HEK293 (cell line): ENCODE data around the gene VAT1L.

ENCODE experiments used
- CTCF ChIA-PET: fragments of 350-600 bp; formaldehyde crosslinking; extraction: SDS; loops from one replicate; lab custom pipeline; 2021; ENCODE audit warnings: antibody characterized with exemption; lab: Yijun Ruan, JAX
- POLR2A ChIA-PET: fragments of 300-600 bp; formaldehyde crosslinking; extraction: SDS; loops from one replicate; lab custom pipeline; 2020; ENCODE audit warnings: antibody characterized with exemption, inconsistent platforms; lab: Yijun Ruan, JAX
- H3K27ac ChIP-seq: fragments of 200-500 bp; sonication (Bioruptor generic); 2 replicates; pipeline ENCODE4 v1.5.1; 2014; ENCODE audit warnings: low read depth, low read length, control low read depth, inconsistent platforms; ENCODE audit errors: extremely low read depth
- H3K36me3 ChIP-seq, 2 experiments: fragments of 200-500 bp in 1 of 2; sonication (Bioruptor generic) in 1 of 2; 1 replicate in 1 of 2; 2 replicates in 1 of 2; pipeline ENCODE4 v1.5.1; 2014 to 2017; ENCODE audit warnings: inconsistent platforms in 2 of 2, low read length in 2 of 2; ENCODE audit not compliant: control insufficient read depth in 2 of 2, insufficient read depth in 1 of 2
- H3K4me1 ChIP-seq: fragments of 200-500 bp; sonication (Bioruptor generic); 2 replicates; pipeline ENCODE4 v1.5.1; 2014; ENCODE audit warnings: mild to moderate bottlenecking, low read length, inconsistent platforms; ENCODE audit not compliant: control insufficient read depth, insufficient read depth
- H3K4me3 ChIP-seq: 2 replicates; pipeline ENCODE4 v1.5.1; 2011; ENCODE audit warnings: low read depth, mild to moderate bottlenecking, control low read depth, low read length, moderate library complexity
- H3K9me3 ChIP-seq: fragments of 200-500 bp; sonication (Bioruptor generic); 2 replicates; pipeline ENCODE4 v1.5.1; 2014; ENCODE audit warnings: low read depth, low read length, inconsistent platforms; ENCODE audit not compliant: control insufficient read depth, insufficient read depth
- BCL11B ChIP-seq: fragments of 450-650 bp; formaldehyde crosslinking; IDR thresholded peaks from 2 replicates; pipeline ENCODE4 v1.5.1; 2016; ENCODE audit warnings: low read depth, missing biosample characterization, missing genetic modification characterization
- GLIS2 ChIP-seq: fragments of 450-650 bp; formaldehyde crosslinking; IDR thresholded peaks from 2 replicates; pipeline ENCODE4 v1.5.1; 2016; ENCODE audit warnings: missing biosample characterization, missing genetic modification characterization
- IKZF3 ChIP-seq: fragments of 450-650 bp; IDR thresholded peaks from 2 replicates; pipeline ENCODE4 v1.5.0; 2018; ENCODE audit warnings: missing biosample characterization, mild to moderate bottlenecking, missing genetic modification characterization, moderate library complexity
- MEIS1 ChIP-seq: sonication (generic); formaldehyde crosslinking; IDR thresholded peaks from 2 replicates; pipeline ENCODE4 v1.8.1; 2022; ENCODE audit warnings: missing genetic modification reagents, mild to moderate bottlenecking, borderline replicate concordance
- MZF1 ChIP-seq: fragments of 450-650 bp; formaldehyde crosslinking; IDR thresholded peaks from 2 replicates; pipeline ENCODE4 v1.5.1; 2017; ENCODE audit warnings: missing biosample characterization, missing genetic modification characterization, borderline replicate concordance
- SALL2 ChIP-seq: fragments of 450-650 bp; formaldehyde crosslinking; IDR thresholded peaks from 2 replicates; pipeline ENCODE4 v1.5.0; 2017; ENCODE audit warnings: missing biosample characterization, mild to moderate bottlenecking, missing genetic modification characterization, borderline replicate concordance
- WT1 ChIP-seq: fragments of 450-650 bp; formaldehyde crosslinking; IDR thresholded peaks from 2 replicates; pipeline ENCODE4 v1.5.1; 2016; ENCODE audit warnings: missing biosample characterization, missing genetic modification characterization
- ZBTB20 ChIP-seq: fragments of 450-650 bp; formaldehyde crosslinking; IDR thresholded peaks from 2 replicates; pipeline ENCODE4 v1.5.1; 2016; ENCODE audit warnings: missing biosample characterization, missing genetic modification characterization
- ZNF132 ChIP-seq: fragments of 450-650 bp; formaldehyde crosslinking; IDR thresholded peaks from 2 replicates; pipeline ENCODE4 v1.5.1; 2017; ENCODE audit warnings: missing biosample characterization, missing genetic modification characterization, borderline replicate concordance
- ZNF266 ChIP-seq: fragments of 450-650 bp; formaldehyde crosslinking; IDR thresholded peaks from 2 replicates; pipeline ENCODE4 v1.5.1; 2016; ENCODE audit warnings: missing biosample characterization, missing genetic modification characterization, low read depth
- ZNF292 ChIP-seq: fragments of 450-650 bp; formaldehyde crosslinking; IDR thresholded peaks from 2 replicates; pipeline ENCODE4 v1.5.1; 2016; ENCODE audit warnings: low read depth, missing biosample characterization, missing genetic modification characterization, borderline replicate concordance
- ZNF324 ChIP-seq: fragments of 450-650 bp; formaldehyde crosslinking; IDR thresholded peaks from 2 replicates; pipeline ENCODE4 v1.5.1; 2016; ENCODE audit warnings: missing biosample characterization, missing genetic modification characterization
- ZNF366 ChIP-seq: fragments of 450-650 bp; formaldehyde crosslinking; conservative IDR thresholded peaks from 2 replicates; pipeline ENCODE4 v1.5.1; 2016; ENCODE audit warnings: missing biosample characterization, missing genetic modification characterization
- ZNF423 ChIP-seq: fragments of 450-650 bp; formaldehyde crosslinking; IDR thresholded peaks from 2 replicates; pipeline ENCODE4 v1.5.1; 2016; ENCODE audit warnings: missing biosample characterization, missing genetic modification characterization
- ZNF433 ChIP-seq: fragments of 450-650 bp; formaldehyde crosslinking; IDR thresholded peaks from 2 replicates; pipeline ENCODE4 v1.5.1; 2016; ENCODE audit warnings: missing biosample characterization, missing genetic modification characterization, low read depth
- ZNF473 ChIP-seq: fragments of 450-650 bp; formaldehyde crosslinking; IDR thresholded peaks from 2 replicates; pipeline ENCODE4 v1.5.1; 2017; ENCODE audit warnings: missing biosample characterization, missing genetic modification characterization
- ZNF548 ChIP-seq: fragments of 450-650 bp; formaldehyde crosslinking; IDR thresholded peaks from 2 replicates; pipeline ENCODE4 v1.5.1; 2016; ENCODE audit warnings: missing biosample characterization, missing genetic modification characterization
- ZNF610 ChIP-seq: fragments of 450-650 bp; formaldehyde crosslinking; IDR thresholded peaks from 2 replicates; pipeline ENCODE4 v1.5.1; 2016; ENCODE audit warnings: missing biosample characterization, missing genetic modification characterization, borderline replicate concordance
- ZNF747 ChIP-seq: fragments of 450-650 bp; formaldehyde crosslinking; IDR thresholded peaks from 2 replicates; pipeline ENCODE4 v1.5.1; 2016; ENCODE audit warnings: missing biosample characterization, missing genetic modification characterization
- ZNF76 ChIP-seq: fragments of 450-650 bp; formaldehyde crosslinking; IDR thresholded peaks from 2 replicates; pipeline ENCODE4; 2016; ENCODE audit warnings: low read depth, missing biosample characterization, missing genetic modification characterization, borderline replicate concordance
- ZNF776 ChIP-seq: fragments of 450-650 bp; formaldehyde crosslinking; IDR thresholded peaks from 2 replicates; pipeline ENCODE4 v1.5.0; 2017; ENCODE audit warnings: missing biosample characterization, missing genetic modification characterization, borderline replicate concordance
- ZXDB ChIP-seq: fragments of 450-650 bp; formaldehyde crosslinking; IDR thresholded peaks from 2 replicates; pipeline ENCODE4 v1.5.1; 2016; ENCODE audit warnings: missing biosample characterization, missing genetic modification characterization
- TF ChIP-seq, protein P1 (sequence below): fragments of 450-650 bp; formaldehyde crosslinking; IDR thresholded peaks from 2 replicates; pipeline ENCODE4 v1.5.1; 2017; ENCODE audit warnings: missing biosample characterization, missing genetic modification characterization
- TF ChIP-seq, protein P2 (sequence below): fragments of 450-650 bp; formaldehyde crosslinking; IDR thresholded peaks from 2 replicates; pipeline ENCODE4 v1.5.1; 2016; ENCODE audit warnings: missing biosample characterization, missing genetic modification characterization
- TF ChIP-seq, protein P3 (sequence below): IDR thresholded peaks from 2 replicates; pipeline ENCODE4 v1.6.1; 2011; ENCODE audit warnings: mild to moderate bottlenecking, low read depth, low read length, borderline replicate concordance
- TF ChIP-seq, protein P4 (sequence below): fragments of 450-650 bp; formaldehyde crosslinking; IDR thresholded peaks from 2 replicates; pipeline ENCODE4 v1.5.1; 2017; ENCODE audit warnings: missing biosample characterization, missing genetic modification characterization

VAT1L gene

DNA sequence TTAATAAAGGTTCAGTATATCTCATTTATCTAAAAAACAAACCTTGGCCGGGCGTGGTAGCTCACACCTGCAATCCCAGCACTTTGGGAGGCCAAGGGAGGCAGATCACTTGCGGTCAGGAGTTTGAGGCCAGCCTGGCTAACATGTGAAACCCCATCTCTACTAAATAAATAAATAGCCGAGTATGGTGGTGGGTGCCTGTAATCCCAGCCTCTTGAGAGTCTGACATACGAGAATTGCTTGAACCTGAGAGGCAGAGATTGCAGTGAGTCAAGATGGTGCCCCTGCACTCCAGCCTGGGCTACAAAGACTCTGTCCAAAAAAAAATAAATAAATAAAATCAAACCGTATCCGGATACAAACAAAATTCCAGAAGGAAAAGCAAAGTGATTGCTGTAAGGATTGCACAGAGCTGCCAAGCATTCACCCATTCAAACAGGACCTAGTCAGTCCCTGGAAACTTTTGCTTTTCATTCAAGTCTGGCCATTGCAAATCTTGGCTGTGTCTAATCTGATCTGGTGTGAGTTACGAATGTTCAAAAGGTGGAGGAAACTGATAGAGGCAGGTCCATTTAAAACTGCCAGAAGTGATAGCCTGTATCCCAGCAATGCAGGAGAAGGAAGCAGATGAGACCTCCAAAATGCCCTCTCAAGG lies 131.5 kb downstream of the VAT1L start:
- no peak overlapping the region; the same call in 1 of the 2 replicates for H3K27ac ChIP-seq
- no peaks in the 10 kb centered on the region for H3K9me3 ChIP-seq
- TF ChIP-seq WT1 (tag by site-specific recombination) (peak; percentile 71), MEIS1 (CRISPR knock-in tag) (no peak), ZXDB (tag by site-specific recombination) (peak; percentile 65)
- CTCF ChIA-PET, result interaction anchor here (1.7 kb wide), 1 partner anchor 14 kb away, joined by 5 read pairs; no protein-coding TSS in a partner anchor
- POLR2A ChIA-PET, result no interaction called here
- H3K36me3 ChIP-seq, result no peaks in the 10 kb centered on the region
- H3K4me3 ChIP-seq, result no peak overlapping the region
- peaks cover 18% of the 10 kb centered on the region for H3K4me1 ChIP-seq

DNA sequence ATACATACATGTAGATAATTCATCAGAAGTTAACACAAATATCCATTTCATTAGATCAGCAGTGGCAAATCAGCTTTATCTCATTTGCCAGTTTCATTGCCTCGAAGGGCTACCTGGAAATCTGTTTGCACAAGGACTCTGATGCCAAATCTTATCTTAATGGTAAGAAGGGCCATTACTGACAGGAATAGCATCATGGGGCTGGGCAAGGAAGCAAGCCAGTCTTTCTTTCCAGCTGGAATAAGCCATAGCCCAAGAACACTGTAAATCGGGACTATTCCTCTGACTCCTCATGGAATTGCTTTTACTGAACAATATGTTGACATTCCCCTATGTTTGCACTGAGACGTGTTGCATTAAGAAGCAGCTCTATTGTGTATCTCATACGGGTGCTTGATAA lies 132.6 kb downstream of the VAT1L start:
- H3K36me3 ChIP-seq, result no peaks in the 10 kb centered on the region
- H3K27ac ChIP-seq, result no peak overlapping the region
- H3K9me3 ChIP-seq, result no peaks in the 10 kb centered on the region
- CTCF ChIA-PET, result interaction anchor here (0.7 kb wide), 1 partner anchor 532 kb away, joined by 3 read pairs; no protein-coding TSS in a partner anchor
- POLR2A ChIA-PET, result no interaction called here
- TF ChIP-seq ZNF366 (no peak), ZNF292 (tag by site-specific recombination) (no peak), MZF1 (tag by site-specific recombination) (no peak), ZNF473 (no peak), ZNF266 (tag by site-specific recombination) (no peak), ZNF747 (tag by site-specific recombination) (no peak), IKZF3 (no peak), ZNF433 (no peak), ZNF610 (tag by site-specific recombination) (no peak), ZNF423 (tag by site-specific recombination) (no peak), ZNF76 (no peak), SALL2 (no peak), ZNF132 (tag by site-specific recombination) (no peak)
- no peak overlapping the region for H3K4me3 ChIP-seq
- H3K4me1 ChIP-seq, result peaks cover 18% of the 10 kb centered on the region

DNA sequence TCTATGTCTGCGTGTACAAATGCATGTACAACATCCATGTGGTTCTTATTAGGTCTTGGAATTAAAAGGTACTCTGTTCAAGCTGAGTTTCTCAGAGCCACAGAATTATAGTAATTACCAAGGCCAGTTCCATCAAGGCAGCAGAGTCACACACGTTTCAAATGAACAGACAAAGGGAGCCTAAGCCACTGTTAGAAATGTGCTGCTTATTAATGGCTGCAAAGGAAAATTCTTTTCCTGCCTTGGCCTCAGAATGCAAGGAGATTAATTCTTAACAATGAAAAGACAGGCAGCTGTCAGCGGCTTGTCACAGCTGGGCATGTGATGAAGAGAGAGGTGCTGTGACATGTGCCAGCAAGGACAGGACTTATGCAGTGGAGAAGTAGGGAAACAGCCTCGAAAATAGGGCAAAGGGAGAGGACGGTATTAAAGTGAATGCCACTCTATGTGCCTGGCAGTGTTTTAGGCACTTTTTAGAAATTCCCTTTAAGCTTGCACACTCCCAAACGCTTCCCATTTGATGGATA lies 133.9 kb downstream of the VAT1L start:
- no peaks in the 10 kb centered on the region for H3K36me3 ChIP-seq
- CTCF ChIA-PET, result no interaction called here
- POLR2A ChIA-PET, result no interaction called here
- H3K4me3 ChIP-seq, result no peak overlapping the region
- no peak overlapping the region for H3K27ac ChIP-seq
- no peaks in the 10 kb centered on the region for H3K9me3 ChIP-seq
- peaks cover 18% of the 10 kb centered on the region for H3K4me1 ChIP-seq
- TF ChIP-seq BCL11B, result no peak
- no peak for TF ChIP-seq ZNF548
- TF ChIP-seq, protein P1, sequence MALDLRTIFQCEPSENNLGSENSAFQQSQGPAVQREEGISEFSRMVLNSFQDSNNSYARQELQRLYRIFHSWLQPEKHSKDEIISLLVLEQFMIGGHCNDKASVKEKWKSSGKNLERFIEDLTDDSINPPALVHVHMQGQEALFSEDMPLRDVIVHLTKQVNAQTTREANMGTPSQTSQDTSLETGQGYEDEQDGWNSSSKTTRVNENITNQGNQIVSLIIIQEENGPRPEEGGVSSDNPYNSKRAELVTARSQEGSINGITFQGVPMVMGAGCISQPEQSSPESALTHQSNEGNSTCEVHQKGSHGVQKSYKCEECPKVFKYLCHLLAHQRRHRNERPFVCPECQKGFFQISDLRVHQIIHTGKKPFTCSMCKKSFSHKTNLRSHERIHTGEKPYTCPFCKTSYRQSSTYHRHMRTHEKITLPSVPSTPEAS (tag by site-specific recombination), result no peak
- TF ChIP-seq ZBTB20 (tag by site-specific recombination), result no peak
- TF ChIP-seq ZNF324 (tag by site-specific recombination), result no peak
- TF ChIP-seq WT1 (tag by site-specific recombination), result no peak
- TF ChIP-seq, protein P2, sequence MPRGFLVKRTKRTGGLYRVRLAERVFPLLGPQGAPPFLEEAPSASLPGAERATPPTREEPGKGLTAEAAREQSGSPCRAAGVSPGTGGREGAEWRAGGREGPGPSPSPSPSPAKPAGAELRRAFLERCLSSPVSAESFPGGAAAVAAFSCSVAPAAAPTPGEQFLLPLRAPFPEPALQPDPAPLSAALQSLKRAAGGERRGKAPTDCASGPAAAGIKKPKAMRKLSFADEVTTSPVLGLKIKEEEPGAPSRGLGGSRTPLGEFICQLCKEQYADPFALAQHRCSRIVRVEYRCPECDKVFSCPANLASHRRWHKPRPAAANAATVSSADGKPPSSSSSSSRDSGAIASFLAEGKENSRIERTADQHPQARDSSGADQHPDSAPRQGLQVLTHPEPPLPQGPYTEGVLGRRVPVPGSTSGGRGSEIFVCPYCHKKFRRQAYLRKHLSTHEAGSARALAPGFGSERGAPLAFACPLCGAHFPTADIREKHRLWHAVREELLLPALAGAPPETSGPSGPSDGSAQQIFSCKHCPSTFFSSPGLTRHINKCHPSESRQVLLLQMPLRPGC, result no peak
- no peak for TF ChIP-seq ZNF776 (tag by site-specific recombination)
- TF ChIP-seq, protein P3, sequence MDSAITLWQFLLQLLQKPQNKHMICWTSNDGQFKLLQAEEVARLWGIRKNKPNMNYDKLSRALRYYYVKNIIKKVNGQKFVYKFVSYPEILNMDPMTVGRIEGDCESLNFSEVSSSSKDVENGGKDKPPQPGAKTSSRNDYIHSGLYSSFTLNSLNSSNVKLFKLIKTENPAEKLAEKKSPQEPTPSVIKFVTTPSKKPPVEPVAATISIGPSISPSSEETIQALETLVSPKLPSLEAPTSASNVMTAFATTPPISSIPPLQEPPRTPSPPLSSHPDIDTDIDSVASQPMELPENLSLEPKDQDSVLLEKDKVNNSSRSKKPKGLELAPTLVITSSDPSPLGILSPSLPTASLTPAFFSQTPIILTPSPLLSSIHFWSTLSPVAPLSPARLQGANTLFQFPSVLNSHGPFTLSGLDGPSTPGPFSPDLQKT, result no peak
- no peak for TF ChIP-seq ZXDB (tag by site-specific recombination)
- TF ChIP-seq GLIS2 (tag by site-specific recombination), result no peak
- TF ChIP-seq, protein P4, sequence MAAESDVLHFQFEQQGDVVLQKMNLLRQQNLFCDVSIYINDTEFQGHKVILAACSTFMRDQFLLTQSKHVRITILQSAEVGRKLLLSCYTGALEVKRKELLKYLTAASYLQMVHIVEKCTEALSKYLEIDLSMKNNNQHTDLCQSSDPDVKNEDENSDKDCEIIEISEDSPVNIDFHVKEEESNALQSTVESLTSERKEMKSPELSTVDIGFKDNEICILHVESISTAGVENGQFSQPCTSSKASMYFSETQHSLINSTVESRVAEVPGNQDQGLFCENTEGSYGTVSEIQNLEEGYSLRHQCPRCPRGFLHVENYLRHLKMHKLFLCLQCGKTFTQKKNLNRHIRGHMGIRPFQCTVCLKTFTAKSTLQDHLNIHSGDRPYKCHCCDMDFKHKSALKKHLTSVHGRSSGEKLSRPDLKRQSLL (tag by site-specific recombination), result no peak
